Heart right ventricle (tissue), 16 donors: ENCODE results near the gene EIF3L. TPM values are rescaled to one million over a fixed set of nuclear protein-coding genes. Genes with fewer than 3 reads are reported as not detected.

Source experiments
- ATAC-seq, 8 donors: fragments of 200-7000 bp; cut with Tn5 transposase; one replicate each; pipeline ENCODE4 v1.9.1; 2020; ENCODE audit warnings: mild to moderate bottlenecking in 8 of 8, moderate library complexity in 8 of 8, moderate number of reproducible peaks in 1 of 8
- DNase-seq, 2 donors: peaks; one replicate each; pipeline ENCODE4 v3.0.0-alpha.2; 2020
- H3K27ac ChIP-seq, 10 donors: fragments of 200-600 bp; sonication (generic) in 2 of 10; one replicate each; pipeline versions ENCODE4 v1.5.0 to v1.8.0; 2020 to 2022; ENCODE audit warnings: mild to moderate bottlenecking in 3 of 10
- H3K27me3 ChIP-seq, 7 donors: fragments of 200-600 bp; one replicate each; pipeline ENCODE4 v1.8.0; 2021 to 2022; ENCODE audit warnings: mild to moderate bottlenecking in 2 of 7
- H3K36me3 ChIP-seq, 9 donors: fragments of 200-600 bp; sonication (generic) in 1 of 9; one replicate each; pipeline versions ENCODE4 v1.5.0 to v1.8.0; 2020 to 2022; ENCODE audit warnings: mild to moderate bottlenecking in 2 of 9
- H3K4me1 ChIP-seq, 9 donors: fragments of 200-600 bp; sonication (generic) in 1 of 9; one replicate each; pipeline versions ENCODE4 v1.5.0 to v1.8.0; 2020 to 2022; ENCODE audit warnings: mild to moderate bottlenecking in 4 of 9
- H3K4me3 ChIP-seq, 10 donors: fragments of 200-600 bp; sonication (generic) in 2 of 10; one replicate each; pipeline versions ENCODE4 v1.5.0 to v1.8.0; 2020 to 2022; ENCODE audit warnings: mild to moderate bottlenecking in 7 of 10, moderate library complexity in 2 of 10
- H3K9me3 ChIP-seq, 11 donors: fragments of 200-600 bp in 10 of 11; sonication (generic) in 2 of 11; one replicate each; pipeline versions ENCODE4 v1.5.0 to v1.8.0; 2013 to 2022; ENCODE audit warnings: mild to moderate bottlenecking in 2 of 11, control low read depth in 1 of 11, moderate library complexity in 1 of 11
- WGBS, 2 donors: extraction: QIAGEN DNeasy Blood & Tissue Kit; methylation state at CpG; one replicate each; pipeline ENCODE4 v1.1.7; 2013; ENCODE audit warnings: inconsistent platforms in 1 of 2; 5-methylcytosine and 5-hydroxymethylcytosine counted together
- intact Hi-C, 10 donors: fragments of 100-400 bp; cut with DNase I; formaldehyde crosslinking; loops; one replicate each; pipeline versions ENCODE4 v1.11.1 to v1.14.2; 2022
- polyA plus RNA-seq, 2 donors: library from polyadenylated mRNA; stranded (reverse); fragments of 200-250 nt; gene quantifications; one replicate each; pipeline ENCODE4 v1.2.3, GENCODE V29; 2013
- total RNA-seq, 10 donors: library from RNA; stranded (reverse); fragmentation: NEBNext Ultra II Directional in 3 of 10; extraction: Animal tissue kit (Norgen Biotek cat#: 25700) in 3 of 10; gene quantifications; one replicate each; pipeline versions ENCODE4 v1.2.1 to v1.2.4, GENCODE V29; 2021 to 2023
- TF ChIP-seq, protein P1 (sequence below), 9 donors: fragments of 200-600 bp; sonication (generic) in 2 of 9; IDR thresholded peaks; one replicate each; pipeline versions ENCODE4 v1.5.0 to v1.8.0; 2021 to 2022; ENCODE audit warnings: antibody characterized with exemption in 9 of 9, mild to moderate bottlenecking in 5 of 9, moderate library complexity in 1 of 9
- donor health status: Arrhythmogenic right ventricular cardiomyopathy.
- donor health status: ischemic (EF 13 %, LVEDD 7.1; RV severe dilation, severe dysfunction).
- donor health status: healthy with polysubstance abuse.
- donor health status: DM: no; HTN: yes; CAD: no.
- donor health status: DM: no; HTN: no; CAD: no.
- donor health status: ischemic (EF 25% LVEDD 6.9; RV normal size, moderate dysfunction).
- donor health status: ischemic (EF 25% LVEDD 5.7; RV mildly dilated, moderate dysfunction).
- donor health status: healthy.
- donor health status: DM: yes; HTN: yes; CAD: no.
- donor health status: Ischemic cardiomyopathy.
- donor health status: ischemic (EF 35%, LVEDD 5.7; RV mildly dilated, moderate dysfunction).
- donor health status: nonischemic (EF 11% LVEDD 7.7; RV severe dilation, severe dysfunction).
- donor health status: DM: yes; HTN: yes; CAD: no.
- donor health status: PGD.
- donor health status: ischemic (EF 29% LVEDD 5.4; RV normal size, mild dysfunction).
- donor health status: nonischemic (EF 23%, LVEDD 6.1; RV moderate dilation, normal function).

Gene EIF3L
- total and polyA plus RNA-seq, 12 donors: 135 to 489 (median 428) TPM

DNA sequence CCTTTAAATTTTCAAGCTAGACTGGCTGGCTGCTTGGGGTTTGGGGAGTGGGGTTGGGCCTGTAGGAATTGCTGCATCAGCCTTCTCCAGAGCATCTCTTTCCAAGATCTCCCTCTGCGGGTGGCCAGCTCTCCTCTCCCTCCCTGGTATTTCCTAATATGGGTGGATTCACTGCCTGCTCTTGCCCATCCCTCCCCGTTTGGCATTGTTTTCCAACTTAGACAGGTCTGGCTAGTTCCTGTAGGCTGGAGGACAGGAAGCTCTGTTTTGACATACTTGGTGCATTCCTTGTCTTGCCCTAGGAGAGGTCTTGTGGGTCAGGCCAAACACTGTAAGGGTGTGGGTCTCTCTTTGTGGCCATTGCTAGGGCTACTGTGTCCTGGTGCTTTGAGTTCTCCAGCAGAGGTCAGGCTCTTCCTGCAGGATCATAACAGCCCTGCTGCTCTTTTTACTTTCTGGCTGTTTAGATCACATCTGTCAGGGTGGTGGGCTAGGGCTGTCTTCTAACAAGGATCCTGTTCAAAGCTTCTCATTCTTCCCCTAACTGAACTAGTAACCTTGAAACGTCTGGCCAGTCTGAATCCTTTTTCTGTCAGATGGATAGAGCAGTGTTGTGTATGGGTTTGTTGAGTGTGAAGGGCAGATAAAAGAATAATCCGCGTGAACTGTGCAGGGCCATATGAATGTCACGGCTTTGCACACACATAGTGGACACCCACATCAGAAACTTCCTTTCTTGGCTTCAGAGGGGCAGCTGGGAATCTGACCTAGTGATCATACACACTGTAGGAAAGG, 38.6 kb downstream of the EIF3L start:
- ATAC-seq: peak; percentile 47 to 77 (median 66)
- TF ChIP-seq, protein P1, sequence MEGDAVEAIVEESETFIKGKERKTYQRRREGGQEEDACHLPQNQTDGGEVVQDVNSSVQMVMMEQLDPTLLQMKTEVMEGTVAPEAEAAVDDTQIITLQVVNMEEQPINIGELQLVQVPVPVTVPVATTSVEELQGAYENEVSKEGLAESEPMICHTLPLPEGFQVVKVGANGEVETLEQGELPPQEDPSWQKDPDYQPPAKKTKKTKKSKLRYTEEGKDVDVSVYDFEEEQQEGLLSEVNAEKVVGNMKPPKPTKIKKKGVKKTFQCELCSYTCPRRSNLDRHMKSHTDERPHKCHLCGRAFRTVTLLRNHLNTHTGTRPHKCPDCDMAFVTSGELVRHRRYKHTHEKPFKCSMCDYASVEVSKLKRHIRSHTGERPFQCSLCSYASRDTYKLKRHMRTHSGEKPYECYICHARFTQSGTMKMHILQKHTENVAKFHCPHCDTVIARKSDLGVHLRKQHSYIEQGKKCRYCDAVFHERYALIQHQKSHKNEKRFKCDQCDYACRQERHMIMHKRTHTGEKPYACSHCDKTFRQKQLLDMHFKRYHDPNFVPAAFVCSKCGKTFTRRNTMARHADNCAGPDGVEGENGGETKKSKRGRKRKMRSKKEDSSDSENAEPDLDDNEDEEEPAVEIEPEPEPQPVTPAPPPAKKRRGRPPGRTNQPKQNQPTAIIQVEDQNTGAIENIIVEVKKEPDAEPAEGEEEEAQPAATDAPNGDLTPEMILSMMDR (IDR thresholded peaks at IDR 0.05): peak; percentile 6 to 64 (median 52)
- DNase-seq: no peak
- H3K4me3 ChIP-seq: no peak overlapping the region
- intact Hi-C loops: loop anchor here in 6 of 10 donors (5.0 to 10.0 kb wide), 5 partner anchors 45 to 80 kb away; no protein-coding TSS in a partner anchor
- peak overlapping the region in 3 of 10 donors; percentile 39 to 40 (median 39) for H3K27ac ChIP-seq
- peaks cover 0 to 25% (median 9%) of the 10 kb centered on the region in 9 donors for H3K4me1 ChIP-seq
- H3K9me3 ChIP-seq: no peaks in the 10 kb centered on the region
- 51 to 58% methylated on average over 6 of the region's 6 CpGs for WGBS, 2 donors
- H3K36me3 ChIP-seq: peaks cover 0 to 92% (median 34%) of the 10 kb centered on the region in 9 donors
- no peaks in the 10 kb centered on the region for H3K27me3 ChIP-seq

DNA sequence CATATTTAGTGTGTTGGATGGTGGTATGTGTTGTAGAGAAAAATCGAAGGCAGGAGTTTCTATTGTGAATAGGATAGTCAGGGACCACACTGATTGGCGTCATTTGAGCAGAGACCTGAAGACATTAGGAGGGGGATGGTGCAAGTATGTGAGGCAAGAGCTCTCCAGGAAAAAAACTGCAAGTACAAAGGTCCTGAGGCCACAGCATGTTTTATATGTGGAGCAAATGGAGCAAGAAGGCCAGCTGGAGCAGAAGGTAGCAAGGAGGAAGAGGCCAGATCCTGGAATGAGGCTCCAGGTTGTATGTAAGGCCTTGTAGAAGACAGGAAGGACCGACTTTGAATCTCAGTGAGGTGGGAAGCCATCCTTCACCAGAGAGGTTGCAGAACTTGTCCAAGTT, 42.7 kb downstream of the EIF3L start:
- DNase-seq (no peak), ATAC-seq (no peak)
- Histone ChIP-seq H3K4me1 (peaks cover 2 to 49% (median 32%) of the 10 kb centered on the region in 9 donors), H3K4me3 (no peak overlapping the region), H3K27me3 (no peaks in the 10 kb centered on the region), H3K36me3 (peaks cover 0 to 54% (median 25%) of the 10 kb centered on the region in 9 donors), H3K9me3 (no peaks in the 10 kb centered on the region), H3K27ac (no peak overlapping the region)
- intact Hi-C loops: loop anchor here in 3 of 10 donors (5.0 kb wide), 1 partner anchor 40 kb away; no protein-coding TSS in a partner anchor
- WGBS, 2 donors: 89 to 91% methylated on average over 3 of the region's 3 CpGs
- TF ChIP-seq, protein P1 (IDR thresholded peaks at IDR 0.05): no peak

DNA sequence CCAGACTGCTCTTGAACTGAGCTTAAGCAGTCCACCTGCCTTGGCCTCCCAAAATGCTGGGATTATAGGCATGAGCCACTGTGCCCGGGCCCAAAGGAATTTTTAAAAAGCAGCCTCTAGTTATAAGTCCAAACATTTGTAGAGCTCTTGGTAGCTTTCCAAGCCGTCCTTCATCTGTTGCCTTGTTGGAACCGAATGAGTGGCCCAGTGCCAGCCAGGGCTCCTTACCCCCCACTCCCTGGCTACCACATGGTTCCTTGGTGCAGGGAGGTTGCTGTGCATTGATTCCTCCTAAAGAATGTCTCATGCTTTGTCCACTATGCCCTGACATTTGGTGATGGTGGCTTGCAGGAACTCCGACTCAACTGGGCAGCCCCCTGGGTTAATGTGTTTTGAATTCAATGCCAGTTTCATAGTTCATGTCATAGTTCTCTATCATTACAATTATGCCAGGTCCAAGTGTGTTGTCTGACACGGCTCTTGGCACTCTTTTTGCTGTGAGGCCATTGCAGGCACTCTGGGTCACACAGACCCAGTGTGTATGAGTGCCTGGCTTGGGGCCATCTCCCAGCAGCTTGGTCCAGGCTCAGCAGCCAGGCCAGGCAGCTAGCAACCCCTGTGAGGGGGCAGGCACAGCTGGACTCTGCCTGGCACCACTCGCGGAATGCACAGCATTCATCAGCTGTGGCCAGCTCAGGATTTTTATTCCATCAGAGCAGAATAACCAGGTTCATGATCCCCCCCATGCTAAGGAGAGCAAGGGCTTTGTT, 43.5 kb downstream of the EIF3L start:
- Histone ChIP-seq H3K9me3 (no peaks in the 10 kb centered on the region), H3K4me3 (no peak overlapping the region), H3K27me3 (no peaks in the 10 kb centered on the region), H3K36me3 (peaks cover 0 to 45% (median 18%) of the 10 kb centered on the region in 9 donors), H3K4me1 (peaks cover 2 to 49% (median 36%) of the 10 kb centered on the region in 9 donors), H3K27ac (peak overlapping the region in 3 of 10 donors; percentile 2 to 49 (median 29))
- intact Hi-C loops: loop anchor here in 3 of 10 donors (5.0 kb wide), 1 partner anchor 40 kb away; no protein-coding TSS in a partner anchor
- ATAC-seq (peak; percentile 70 to 94 (median 84)), DNase-seq (peak; percentile 66 to 76)
- WGBS, 2 donors: 30 to 46% methylated on average over 7 of the region's 7 CpGs
- TF ChIP-seq, protein P1 (IDR thresholded peaks at IDR 0.05): no peak

DNA sequence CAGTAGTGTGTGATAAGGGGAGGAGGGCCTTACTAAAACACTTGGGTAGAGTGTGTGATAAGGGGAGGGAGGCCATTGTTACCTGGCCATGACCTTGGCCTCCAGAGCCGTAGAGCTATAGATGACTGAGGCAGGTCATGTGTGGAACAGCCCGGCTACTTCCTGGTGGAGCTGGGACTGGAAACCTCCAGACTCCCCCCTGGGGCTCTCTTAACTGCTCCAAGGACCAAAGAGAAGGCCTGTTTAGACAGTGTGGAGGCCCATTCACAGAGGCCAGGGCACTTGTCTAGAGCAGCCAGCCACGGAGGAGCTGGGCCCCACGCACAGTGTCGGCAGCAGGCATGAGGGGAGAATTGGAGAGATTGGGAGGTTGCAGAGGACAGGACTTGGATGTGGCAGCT, 44.4 kb downstream of the EIF3L start:
- no peaks in the 10 kb centered on the region for H3K9me3 ChIP-seq
- H3K27me3 ChIP-seq: no peaks in the 10 kb centered on the region
- H3K4me1 ChIP-seq: peaks cover 0 to 42% (median 32%) of the 10 kb centered on the region in 9 donors
- TF ChIP-seq, protein P1 (IDR thresholded peaks at IDR 0.05): no peak
- peak in 3 of 8 donors; percentile 6 to 32 (median 9) for ATAC-seq
- intact Hi-C loops: loop anchor here in 3 of 10 donors (5.0 kb wide), 1 partner anchor 39 kb away; no protein-coding TSS in a partner anchor
- no peak overlapping the region for H3K4me3 ChIP-seq
- WGBS, 2 donors: 60 to 77% methylated on average over 5 of the region's 5 CpGs
- H3K27ac ChIP-seq: peak overlapping the region in 4 of 10 donors; percentile 2 to 49 (median 26)
- DNase-seq: no peak
- peaks cover 0 to 37% (median 16%) of the 10 kb centered on the region in 9 donors for H3K36me3 ChIP-seq
